ENCODE measurements around the gene BTBD16.
A peak's percentile ranks its signal among the peaks of the same experiment; 100 is the strongest.

Gene BTBD16

DNA sequence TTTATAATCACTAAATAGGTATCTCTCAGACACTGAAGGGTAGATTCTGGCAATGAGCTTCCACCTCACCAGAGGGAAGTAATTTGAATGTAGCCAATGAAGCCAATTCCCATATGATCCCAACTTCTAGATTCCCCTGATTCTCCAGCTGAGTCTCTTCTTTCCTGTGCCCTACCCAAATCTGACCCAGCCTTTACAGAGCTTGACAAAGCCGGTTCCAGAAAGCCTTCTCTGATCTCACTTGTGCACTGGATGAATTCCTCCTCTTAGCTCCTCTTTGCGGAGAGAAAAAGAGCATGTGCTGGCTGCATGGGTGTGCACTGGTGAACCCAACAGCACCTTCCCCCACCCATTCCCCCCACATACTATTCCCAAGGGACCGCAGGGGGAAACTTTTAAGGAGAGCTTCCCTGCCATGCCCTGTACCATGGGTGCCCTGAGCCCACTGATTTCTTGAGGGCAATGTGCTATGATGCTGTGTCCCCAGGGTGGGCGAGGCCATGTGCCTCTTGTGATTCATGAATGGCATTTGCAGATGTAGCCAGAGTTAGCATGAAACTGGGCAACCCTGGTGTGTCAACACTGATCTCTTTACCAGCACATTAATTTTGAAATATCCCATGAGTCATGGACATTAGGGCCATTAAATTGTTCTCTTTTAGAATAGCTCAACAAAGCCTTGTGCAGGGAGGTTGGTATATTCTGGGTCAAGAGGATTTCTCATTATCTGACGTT is 53.0 kb downstream of the BTBD16 start:
- DNase-seq: no peak

DNA sequence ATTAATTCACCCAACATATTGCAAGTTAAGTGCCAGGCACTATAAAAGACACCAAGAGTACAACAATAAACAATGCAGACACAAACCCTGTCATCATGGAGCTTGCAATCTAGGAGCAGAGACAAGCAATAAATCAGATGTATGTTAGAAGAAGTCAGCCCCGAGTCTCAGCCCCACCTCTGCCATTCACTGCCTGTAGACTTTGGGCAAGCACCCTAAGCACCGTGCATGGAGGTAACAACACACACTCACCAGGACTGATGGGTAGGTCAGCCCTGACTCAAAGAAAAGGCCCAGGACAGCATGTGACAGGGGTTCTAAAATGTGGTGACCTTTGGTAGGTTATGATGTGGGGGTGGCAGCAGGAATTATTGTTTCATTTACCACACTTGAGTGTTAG is 54.1 kb downstream of the BTBD16 start:
- no peak for DNase-seq

GRCh38 chr10:122326385-122326784 is 55.3 kb downstream of the BTBD16 start:
- no peak for DNase-seq

DNA sequence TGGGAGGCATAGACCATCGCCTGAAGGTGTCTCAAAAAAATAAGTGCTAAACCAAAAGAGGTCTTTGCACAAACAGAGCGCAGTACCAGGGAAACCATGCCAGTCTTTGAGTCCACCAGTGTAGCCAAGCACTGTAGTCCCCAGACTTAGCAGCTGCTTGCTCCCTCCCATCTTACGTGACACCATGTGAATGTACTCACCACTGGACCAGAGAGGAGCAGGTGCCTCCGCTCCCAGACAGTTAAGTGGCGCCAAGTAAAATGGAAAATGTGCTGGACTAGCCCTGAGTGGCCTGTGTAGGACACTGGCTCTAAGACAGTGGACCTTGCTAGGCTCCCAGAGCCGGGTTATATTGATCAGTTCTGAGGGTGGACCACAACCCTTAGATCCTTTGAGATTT is 55.7 kb downstream of the BTBD16 start:
- DNase-seq: no peak

GRCh38 chr10:122327237-122328206 is 56.4 kb downstream of the BTBD16 start:
- DNase-seq: no peak

GRCh38 chr10:122328676-122329075 is 57.6 kb downstream of the BTBD16 start:
- DNase-seq: no peak

DNA sequence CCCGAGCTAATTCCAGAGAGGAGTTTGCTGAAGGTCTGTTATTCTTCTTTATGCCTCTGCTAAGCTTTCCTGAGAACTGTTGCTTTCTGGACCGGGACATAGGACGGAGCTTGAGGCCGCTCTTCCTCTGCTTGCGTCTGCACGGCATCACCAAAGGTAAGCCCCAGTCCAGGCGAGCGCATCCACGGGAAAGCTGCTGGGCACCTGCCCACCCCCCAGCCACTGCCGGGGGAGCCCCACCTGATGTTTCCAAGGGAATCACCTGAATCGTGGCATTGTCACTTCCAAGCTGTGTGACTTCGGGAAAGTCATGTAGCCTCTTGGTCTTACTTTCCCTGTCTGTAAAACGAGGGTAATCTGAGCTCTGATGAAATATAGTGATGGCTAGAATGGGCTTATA is 58.3 kb downstream of the BTBD16 start:
- DNase-seq: no peak

- no peak for DNase-seq
These were observed 60.0 kb downstream of the BTBD16 start for GRCh38 chr10:122331100-122331499.

- no peak for DNase-seq
These were observed 60.7 kb downstream of the BTBD16 start for GRCh38 chr10:122331615-122332446.

- DNase-seq: no peak
These were observed 61.9 kb downstream of the BTBD16 start for GRCh38 chr10:122333037-122333436.

- DNase-seq: no peak
These were observed 65.2 kb downstream of the BTBD16 start for GRCh38 chr10:122336332-122336731.

DNA sequence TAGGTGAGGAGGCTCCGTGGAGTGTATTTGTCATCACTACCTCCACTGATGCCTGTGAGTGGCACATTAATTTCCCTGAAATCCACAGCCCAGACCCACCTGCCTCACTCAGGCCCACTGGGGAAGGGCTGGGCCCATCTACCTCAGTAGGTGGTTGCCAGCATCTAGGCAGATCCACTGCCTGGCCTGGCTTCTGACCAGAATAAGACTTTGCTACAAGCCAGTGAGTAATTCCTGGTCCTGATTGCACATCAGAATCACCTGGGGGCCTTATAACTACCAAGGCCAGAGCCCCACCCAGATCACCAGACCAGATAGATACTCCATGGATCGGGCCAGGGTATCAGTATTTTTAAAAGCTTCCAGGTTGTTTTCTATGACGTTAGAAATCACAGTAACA is 65.9 kb downstream of the BTBD16 start:
- no peak for DNase-seq

DNA sequence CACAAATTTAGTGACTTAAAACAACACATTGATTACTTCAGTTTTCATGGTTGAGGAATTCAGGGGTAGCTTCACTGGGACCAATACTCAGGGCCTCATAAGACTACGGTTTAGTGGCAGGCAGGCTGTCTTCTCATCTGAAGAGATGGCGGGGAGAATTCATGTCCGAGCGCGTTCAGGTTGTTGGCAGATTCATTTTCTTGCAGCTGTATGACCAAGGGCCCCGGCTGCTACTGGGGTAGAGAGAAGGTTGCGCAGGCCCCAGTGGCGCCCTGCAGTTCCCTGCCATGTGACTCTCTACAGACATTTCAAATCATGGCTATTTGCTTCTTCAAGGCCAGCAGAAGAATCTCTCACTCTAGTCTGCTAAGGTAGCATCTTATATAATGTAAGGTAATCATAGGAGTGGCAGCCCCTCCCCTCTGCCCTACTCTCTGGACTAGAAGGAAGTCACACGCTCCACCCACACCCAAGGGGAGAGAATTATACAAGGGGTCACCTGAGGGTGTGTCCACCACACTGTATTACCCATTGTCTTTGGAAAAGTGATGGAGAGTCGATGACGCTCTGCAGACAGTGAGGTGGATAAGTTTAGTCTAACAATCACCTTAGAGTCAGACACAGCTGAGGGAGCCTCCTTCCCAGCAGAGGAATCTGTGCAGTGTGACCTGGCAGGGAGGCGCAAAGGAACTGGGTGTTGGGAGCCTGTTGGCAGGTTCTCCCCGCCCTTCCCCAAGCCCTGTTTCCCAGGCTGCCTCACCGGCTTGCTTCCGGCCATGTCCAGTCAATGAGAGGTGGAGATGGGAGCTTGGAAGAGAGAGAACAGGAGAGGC is 67.7 kb downstream of the BTBD16 start:
- DNase-seq: no peak

- DNase-seq: no peak
These were observed 70.2 kb downstream of the BTBD16 start for GRCh38 chr10:122341141-122341810.

- peak; percentile 39 for DNase-seq
These were observed 71.4 kb downstream of the BTBD16 start for GRCh38 chr10:122342293-122343134.

GRCh38 chr10:122343135-122343800 is 72.2 kb downstream of the BTBD16 start:
- no peak for DNase-seq

- DNase-seq: no peak
These were observed 72.8 kb downstream of the BTBD16 start for GRCh38 chr10:122343936-122344335.

GRCh38 chr10:122344741-122345258 is 73.7 kb downstream of the BTBD16 start:
- no peak for DNase-seq

- no peak for DNase-seq
These were observed 75.3 kb downstream of the BTBD16 start for GRCh38 chr10:122346326-122346950.

Data from T-helper 9 cell (primary cell).